ENCODE results near the gene CSRNP3. TPM values are rescaled to one million over a fixed set of nuclear protein-coding genes. Genes with fewer than 3 reads are reported as not detected.

Gene CSRNP3
- total and polyA plus RNA-seq, 4 donors: 0.18 to 2.2 (median 2.0) TPM

- WGBS: 91% methylated on average over 5 of the region's 5 CpGs
- Histone ChIP-seq H3K9ac (ENCODE audit: low read depth in 1 of 2, low read length in 2 of 2) (no peak overlapping the region), H3K27me3 (ENCODE audit: control insufficient read depth in 4 of 4, insufficient read depth in 4 of 4, low read length in 3 of 4) (no peaks in the 10 kb centered on the region), H3K9me3 (ENCODE audit: control insufficient read depth in 4 of 4, low read length in 3 of 4) (no peaks in the 10 kb centered on the region), H3K4me3 (ENCODE audit: low read depth in 1 of 3, low read length in 3 of 3) (no peak overlapping the region), H3K36me3 (ENCODE audit: control insufficient read depth in 4 of 4, insufficient read depth in 3 of 4, low read depth in 1 of 4, low read length in 3 of 4) (no peaks in the 10 kb centered on the region), H3K27ac (ENCODE audit: low read depth in 1 of 2, low read length in 2 of 2) (no peak overlapping the region), H3K4me1 (ENCODE audit: control insufficient read depth in 4 of 4, insufficient read depth in 4 of 4, low read length in 3 of 4) (no peaks in the 10 kb centered on the region)
- TF ChIP-seq RAD21 (IDR thresholded peaks at IDR 0.05) (no peak), NR2F2 (IDR thresholded peaks at IDR 0.05) (no peak), HNF4G (IDR thresholded peaks at IDR 0.05) (no peak), YY1 (IDR thresholded peaks at IDR 0.05) (no peak), TAF1 (conservative IDR thresholded peaks at IDR 0.05) (no peak), FOXA2 (IDR thresholded peaks at IDR 0.05) (no peak), RXRA (IDR thresholded peaks at IDR 0.05) (no peak), CTCF (IDR thresholded peaks at IDR 0.05; ENCODE audit: low read depth, low read length, missing input control) (no peak), SP1 (IDR thresholded peaks at IDR 0.05) (no peak), GABPA (IDR thresholded peaks at IDR 0.05 in 1 of 2, conservative IDR thresholded peaks at IDR 0.05 in 1 of 2) (no peak), MAX (IDR thresholded peaks at IDR 0.05) (no peak), JUND (IDR thresholded peaks at IDR 0.05) (no peak), EGR1 (IDR thresholded peaks at IDR 0.05; ENCODE audit: low read depth in 2 of 2) (no peak), ZBTB33 (IDR thresholded peaks at IDR 0.05) (no peak), REST (IDR thresholded peaks at IDR 0.05) (no peak), ATF3 (IDR thresholded peaks at IDR 0.05) (no peak)
- DNase-seq (ENCODE audit: low spot score): no peak
Observed at GRCh38 chr2:165453561-165454094, 15.9 kb upstream of the CSRNP3 start.

GRCh38 chr2:165454905-165455304, 14.6 kb upstream of the CSRNP3 start:
- Histone ChIP-seq H3K4me3 (ENCODE audit: low read depth in 1 of 3, low read length in 3 of 3) (no peak overlapping the region), H3K9me3 (ENCODE audit: control insufficient read depth in 4 of 4, low read length in 3 of 4) (no peaks in the 10 kb centered on the region), H3K4me1 (ENCODE audit: control insufficient read depth in 4 of 4, insufficient read depth in 4 of 4, low read length in 3 of 4) (no peaks in the 10 kb centered on the region), H3K36me3 (ENCODE audit: control insufficient read depth in 4 of 4, insufficient read depth in 3 of 4, low read depth in 1 of 4, low read length in 3 of 4) (no peaks in the 10 kb centered on the region), H3K27ac (ENCODE audit: low read depth in 1 of 2, low read length in 2 of 2) (no peak overlapping the region), H3K9ac (ENCODE audit: low read depth in 1 of 2, low read length in 2 of 2) (no peak overlapping the region), H3K27me3 (ENCODE audit: control insufficient read depth in 4 of 4, insufficient read depth in 4 of 4, low read length in 3 of 4) (no peaks in the 10 kb centered on the region)
- DNase-seq (ENCODE audit: low spot score): no peak
- WGBS: 92% methylated on average over 1 of the region's 1 CpG
- TF ChIP-seq ATF3 (IDR thresholded peaks at IDR 0.05) (no peak), YY1 (IDR thresholded peaks at IDR 0.05) (no peak), FOXA1 (IDR thresholded peaks at IDR 0.05) (no peak), HNF4A (conservative IDR thresholded peaks at IDR 0.05) (no peak), MAX (IDR thresholded peaks at IDR 0.05) (no peak), ZBTB33 (IDR thresholded peaks at IDR 0.05) (no peak), JUND (IDR thresholded peaks at IDR 0.05) (no peak), NR2F2 (IDR thresholded peaks at IDR 0.05) (no peak), REST (IDR thresholded peaks at IDR 0.05) (no peak)

Data from liver (tissue), 9 donors.